ENCODE measurements around the gene TAF15. TPM values are rescaled to one million over a fixed set of nuclear protein-coding genes. Genes with fewer than 3 reads are reported as not detected.

The TAF15 gene
- total and polyA plus RNA-seq, 2 of the 13 experiments (the other 11 are each of a cell fraction or from before 2014, with no cell fraction given), result 25.2 to 26.5 TPM

DNA sequence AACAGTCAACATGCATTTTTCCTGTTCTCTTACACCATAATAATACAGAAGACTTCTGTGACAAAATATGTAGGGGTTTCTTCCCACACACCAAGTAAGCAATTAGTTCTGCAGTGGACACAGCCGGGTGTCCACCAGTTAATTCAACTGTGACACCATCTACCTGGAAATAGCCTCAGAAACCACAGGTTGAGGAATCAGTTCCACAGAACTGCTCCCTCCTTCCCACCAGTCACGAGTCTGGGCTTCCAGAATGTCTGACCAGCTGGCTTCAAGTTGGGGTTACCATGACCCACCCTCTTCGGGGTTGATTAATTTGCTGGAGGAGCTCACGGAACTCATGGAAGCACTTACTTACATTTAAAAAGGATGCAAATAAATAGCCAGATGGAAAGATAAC lies 84.5 kb downstream of the TAF15 start:
- FAIRE-seq, result no peak
- no peak for DNase-seq (ENCODE audit: low spot score)
- Histone ChIP-seq H2AFZ (ENCODE audit: low read length) (no peak overlapping the region), H3K4me3 (replicated peaks in 1 of 3; ENCODE audit: insufficient read depth in 1 of 3, low read depth in 2 of 3, low read length in 3 of 3) (no peak overlapping the region), H3K9me3 (ENCODE audit: low read length) (no peaks in the 10 kb centered on the region), H3K4me1 (ENCODE audit: insufficient read depth, low read length) (no peaks in the 10 kb centered on the region), H3K9ac (ENCODE audit: insufficient read depth, low read depth, low read length) (no peak overlapping the region), H3K79me2 (ENCODE audit: insufficient read depth, low read length) (no peaks in the 10 kb centered on the region), H4K20me1 (ENCODE audit: insufficient read depth, low read length) (no peaks in the 10 kb centered on the region), H3K4me2 (ENCODE audit: low read depth, low read length) (no peak overlapping the region), H3K27me3 (ENCODE audit: control insufficient read depth in 1 of 2, insufficient read depth in 2 of 2, low read length in 2 of 2) (peaks cover 1 to 3% of the 10 kb centered on the region in 2 experiments; a peak in 1 of 5 replicates), H3K27ac (ENCODE audit: extremely low read length, insufficient read depth, low read length) (no peak overlapping the region), H3K36me3 (replicated peaks in 1 of 2; ENCODE audit: control insufficient read depth in 1 of 2, insufficient read depth in 2 of 2, low read length in 2 of 2) (no peaks in the 10 kb centered on the region)
- intact Hi-C loops (cut with micrococcal nuclease; ENCODE audit: unreplicated experiment), result no loop called here
- BruUV-seq (replicated peaks), result no TSS peak
- ChIA-PET POLR2A (no interaction called here), CTCF (ENCODE audit: low intra/inter-chr PET ratio, low total read pairs) (no interaction called here)
- WGBS (ENCODE audit: low lambda C conversion rate), result 13% methylated on average over 4 of the region's 4 CpGs
- ATAC-seq, result no peak
- in situ Hi-C loops (cut with HindIII; ENCODE audit: extremely low pct_ligation_motif_present, low pct_unique_long_range_greater_than_20kb), result no loop called here
- TF ChIP-seq ARID2 (CRISPR knock-in tag; IDR thresholded peaks at IDR 0.05; ENCODE audit: borderline replicate concordance), result no peak
- no peak for TF ChIP-seq ZNF549 (CRISPR knock-in tag; IDR thresholded peaks at IDR 0.05)
- no peak for TF ChIP-seq ZNF446 (CRISPR knock-in tag; IDR thresholded peaks at IDR 0.05)
- TF ChIP-seq ZNF264 (CRISPR knock-in tag; IDR thresholded peaks at IDR 0.05), result no peak
- TF ChIP-seq EED (CRISPR knock-in tag; IDR thresholded peaks at IDR 0.05), result no peak
- no peak for TF ChIP-seq ZZZ3 (CRISPR knock-in tag; IDR thresholded peaks at IDR 0.05; ENCODE audit: borderline replicate concordance)
- no peak for TF ChIP-seq ZNF839 (CRISPR knock-in tag; IDR thresholded peaks at IDR 0.05; ENCODE audit: borderline replicate concordance)
- TF ChIP-seq, protein P1, sequence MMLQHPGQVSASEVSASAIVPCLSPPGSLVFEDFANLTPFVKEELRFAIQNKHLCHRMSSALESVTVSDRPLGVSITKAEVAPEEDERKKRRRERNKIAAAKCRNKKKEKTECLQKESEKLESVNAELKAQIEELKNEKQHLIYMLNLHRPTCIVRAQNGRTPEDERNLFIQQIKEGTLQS (CRISPR knock-in tag; IDR thresholded peaks at IDR 0.05), result no peak
- TF ChIP-seq, protein P2, sequence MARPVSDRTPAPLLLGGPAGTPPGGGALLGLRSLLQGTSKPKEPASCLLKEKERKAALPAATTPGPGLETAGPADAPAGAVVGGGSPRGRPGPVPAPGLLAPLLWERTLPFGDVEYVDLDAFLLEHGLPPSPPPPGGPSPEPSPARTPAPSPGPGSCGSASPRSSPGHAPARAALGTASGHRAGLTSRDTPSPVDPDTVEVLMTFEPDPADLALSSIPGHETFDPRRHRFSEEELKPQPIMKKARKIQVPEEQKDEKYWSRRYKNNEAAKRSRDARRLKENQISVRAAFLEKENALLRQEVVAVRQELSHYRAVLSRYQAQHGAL (CRISPR knock-in tag; IDR thresholded peaks at IDR 0.05; ENCODE audit: not compliant biosample characterization), result no peak
- TF ChIP-seq NR2C2 (CRISPR knock-in tag; IDR thresholded peaks at IDR 0.05; ENCODE audit: borderline replicate concordance), result no peak
- no peak for TF ChIP-seq GABPB1 (CRISPR knock-in tag; IDR thresholded peaks at IDR 0.05)

Data from HepG2 (cell line).